ENCODE results near the gene SIM1.

The SIM1 gene

GRCh38 chr6:100381111-100381510, 83.6 kb downstream of the SIM1 start:
- Histone ChIP-seq H3K4me3 (ENCODE audit: low read depth, low read length, poor library complexity, severe bottlenecking) (no peak overlapping the region), H3K4me2 (ENCODE audit: low read length) (no peak overlapping the region), H3F3A (ENCODE audit: insufficient read depth, low read length) (no peaks in the 10 kb centered on the region), H3K36me3 (ENCODE audit: insufficient read depth, low read length) (no peaks in the 10 kb centered on the region), H4K20me1 (ENCODE audit: insufficient read depth, low read length) (no peaks in the 10 kb centered on the region), H3K9me2 (ENCODE audit: low read depth, low read length) (no peaks in the 10 kb centered on the region), H3K27ac (ENCODE audit: low read depth, low read length, poor library complexity, severe bottlenecking) (no peak overlapping the region), H3K9me3 (ENCODE audit: low read length) (no peaks in the 10 kb centered on the region), H2AFZ (ENCODE audit: low read length) (no peak overlapping the region), H3K27me3 (ENCODE audit: insufficient read depth, low read length) (no peaks in the 10 kb centered on the region), H3K9ac (ENCODE audit: low read length) (no peak overlapping the region), H3K79me2 (ENCODE audit: insufficient read depth, low read length) (no peaks in the 10 kb centered on the region), H3K4me1 (ENCODE audit: insufficient read depth, low read length, severe bottlenecking) (peaks cover 19% of the 10 kb centered on the region)
- no peak for TF ChIP-seq EZH2 (IDR thresholded peaks at IDR 0.05; ENCODE audit: borderline replicate concordance, low read length)
- TF ChIP-seq, protein P1, sequence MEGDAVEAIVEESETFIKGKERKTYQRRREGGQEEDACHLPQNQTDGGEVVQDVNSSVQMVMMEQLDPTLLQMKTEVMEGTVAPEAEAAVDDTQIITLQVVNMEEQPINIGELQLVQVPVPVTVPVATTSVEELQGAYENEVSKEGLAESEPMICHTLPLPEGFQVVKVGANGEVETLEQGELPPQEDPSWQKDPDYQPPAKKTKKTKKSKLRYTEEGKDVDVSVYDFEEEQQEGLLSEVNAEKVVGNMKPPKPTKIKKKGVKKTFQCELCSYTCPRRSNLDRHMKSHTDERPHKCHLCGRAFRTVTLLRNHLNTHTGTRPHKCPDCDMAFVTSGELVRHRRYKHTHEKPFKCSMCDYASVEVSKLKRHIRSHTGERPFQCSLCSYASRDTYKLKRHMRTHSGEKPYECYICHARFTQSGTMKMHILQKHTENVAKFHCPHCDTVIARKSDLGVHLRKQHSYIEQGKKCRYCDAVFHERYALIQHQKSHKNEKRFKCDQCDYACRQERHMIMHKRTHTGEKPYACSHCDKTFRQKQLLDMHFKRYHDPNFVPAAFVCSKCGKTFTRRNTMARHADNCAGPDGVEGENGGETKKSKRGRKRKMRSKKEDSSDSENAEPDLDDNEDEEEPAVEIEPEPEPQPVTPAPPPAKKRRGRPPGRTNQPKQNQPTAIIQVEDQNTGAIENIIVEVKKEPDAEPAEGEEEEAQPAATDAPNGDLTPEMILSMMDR (IDR thresholded peaks at IDR 0.05; ENCODE audit: low read length), result no peak

GRCh38 chr6:100379386-100379785, 85.3 kb downstream of the SIM1 start:
- H4K20me1 ChIP-seq (ENCODE audit: insufficient read depth, low read length), result no peaks in the 10 kb centered on the region
- no peak overlapping the region for H3K27ac ChIP-seq (ENCODE audit: low read depth, low read length, poor library complexity, severe bottlenecking)
- peak overlapping the region; percentile 87; the same call in 1 of the 2 replicates for H2AFZ ChIP-seq (ENCODE audit: low read length)
- no peak overlapping the region for H3K4me2 ChIP-seq (ENCODE audit: low read length)
- H3K27me3 ChIP-seq (ENCODE audit: insufficient read depth, low read length), result no peaks in the 10 kb centered on the region
- H3K36me3 ChIP-seq (ENCODE audit: insufficient read depth, low read length), result no peaks in the 10 kb centered on the region
- H3K9me3 ChIP-seq (ENCODE audit: low read length), result no peaks in the 10 kb centered on the region
- no peak overlapping the region for H3K4me3 ChIP-seq (ENCODE audit: low read depth, low read length, poor library complexity, severe bottlenecking)
- no peaks in the 10 kb centered on the region for H3K79me2 ChIP-seq (ENCODE audit: insufficient read depth, low read length)
- TF ChIP-seq EZH2 (IDR thresholded peaks at IDR 0.05; ENCODE audit: borderline replicate concordance, low read length), result no peak
- TF ChIP-seq, protein P1 (IDR thresholded peaks at IDR 0.05; ENCODE audit: low read length), result no peak
- no peaks in the 10 kb centered on the region for H3F3A ChIP-seq (ENCODE audit: insufficient read depth, low read length)
- H3K4me1 ChIP-seq (ENCODE audit: insufficient read depth, low read length, severe bottlenecking), result peaks cover 24% of the 10 kb centered on the region
- H3K9me2 ChIP-seq (ENCODE audit: low read depth, low read length), result no peaks in the 10 kb centered on the region
- H3K9ac ChIP-seq (ENCODE audit: low read length), result no peak overlapping the region

- Histone ChIP-seq H3K36me3 (ENCODE audit: insufficient read depth, low read length) (no peaks in the 10 kb centered on the region), H3K9me3 (ENCODE audit: low read length) (no peaks in the 10 kb centered on the region), H3K4me2 (ENCODE audit: low read length) (no peak overlapping the region), H3K4me3 (ENCODE audit: low read depth, low read length, poor library complexity, severe bottlenecking) (no peak overlapping the region), H3F3A (ENCODE audit: insufficient read depth, low read length) (no peaks in the 10 kb centered on the region), H3K4me1 (ENCODE audit: insufficient read depth, low read length, severe bottlenecking) (peaks cover 24% of the 10 kb centered on the region), H3K79me2 (ENCODE audit: insufficient read depth, low read length) (no peaks in the 10 kb centered on the region), H3K27ac (ENCODE audit: low read depth, low read length, poor library complexity, severe bottlenecking) (no peak overlapping the region), H2AFZ (ENCODE audit: low read length) (no peak overlapping the region), H3K9me2 (ENCODE audit: low read depth, low read length) (no peaks in the 10 kb centered on the region), H3K27me3 (ENCODE audit: insufficient read depth, low read length) (no peaks in the 10 kb centered on the region), H3K9ac (ENCODE audit: low read length) (no peak overlapping the region), H4K20me1 (ENCODE audit: insufficient read depth, low read length) (no peaks in the 10 kb centered on the region)
- TF ChIP-seq, protein P1 (IDR thresholded peaks at IDR 0.05; ENCODE audit: low read length), result no peak
- TF ChIP-seq EZH2 (IDR thresholded peaks at IDR 0.05; ENCODE audit: borderline replicate concordance, low read length), result no peak
These were observed 86.1 kb downstream of the SIM1 start for GRCh38 chr6:100378576-100378975.

Data from OCI-LY1 (cell line).